ENCODE measurements around the gene MKLN1. TPM values are rescaled to one million over a fixed set of nuclear protein-coding genes. Genes with fewer than 3 reads are reported as not detected.

MKLN1 gene
- total and polyA plus RNA-seq, 12 donors: 9.5 to 48.2 (median 41.1) TPM

DNA sequence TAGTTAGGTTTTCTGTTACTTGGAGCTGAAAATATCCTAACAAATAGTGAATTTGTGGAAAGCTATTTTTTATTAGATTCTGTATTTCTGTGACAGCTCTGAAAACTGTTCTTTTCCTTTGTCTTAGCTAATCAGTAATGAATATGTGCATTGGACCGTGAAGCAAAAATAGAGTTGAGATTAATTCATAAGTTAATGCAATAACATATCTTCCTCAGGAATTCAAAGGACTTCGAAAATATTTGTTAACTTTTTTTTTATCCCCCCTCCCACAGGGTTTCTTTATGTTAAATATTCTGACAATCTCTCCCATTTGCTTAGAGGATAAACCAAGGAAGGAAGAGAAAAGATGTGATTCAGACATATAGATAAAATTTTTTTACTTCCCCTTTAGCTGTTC is 127.3 kb downstream of the MKLN1 start:
- TF ChIP-seq, protein P1, sequence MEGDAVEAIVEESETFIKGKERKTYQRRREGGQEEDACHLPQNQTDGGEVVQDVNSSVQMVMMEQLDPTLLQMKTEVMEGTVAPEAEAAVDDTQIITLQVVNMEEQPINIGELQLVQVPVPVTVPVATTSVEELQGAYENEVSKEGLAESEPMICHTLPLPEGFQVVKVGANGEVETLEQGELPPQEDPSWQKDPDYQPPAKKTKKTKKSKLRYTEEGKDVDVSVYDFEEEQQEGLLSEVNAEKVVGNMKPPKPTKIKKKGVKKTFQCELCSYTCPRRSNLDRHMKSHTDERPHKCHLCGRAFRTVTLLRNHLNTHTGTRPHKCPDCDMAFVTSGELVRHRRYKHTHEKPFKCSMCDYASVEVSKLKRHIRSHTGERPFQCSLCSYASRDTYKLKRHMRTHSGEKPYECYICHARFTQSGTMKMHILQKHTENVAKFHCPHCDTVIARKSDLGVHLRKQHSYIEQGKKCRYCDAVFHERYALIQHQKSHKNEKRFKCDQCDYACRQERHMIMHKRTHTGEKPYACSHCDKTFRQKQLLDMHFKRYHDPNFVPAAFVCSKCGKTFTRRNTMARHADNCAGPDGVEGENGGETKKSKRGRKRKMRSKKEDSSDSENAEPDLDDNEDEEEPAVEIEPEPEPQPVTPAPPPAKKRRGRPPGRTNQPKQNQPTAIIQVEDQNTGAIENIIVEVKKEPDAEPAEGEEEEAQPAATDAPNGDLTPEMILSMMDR (IDR thresholded peaks at IDR 0.05): no peak
- intact Hi-C loops (cut with DNase I): no loop called here
- 76 to 82% methylated on average over 2 of the region's 2 CpGs for WGBS, 2 donors
- Histone ChIP-seq H3K36me3 (peaks cover 0 to 56% (median 0%) of the 10 kb centered on the region in 9 donors), H3K9me3 (no peaks in the 10 kb centered on the region), H3K4me3 (no peak overlapping the region), H3K27me3 (no peaks in the 10 kb centered on the region), H3K27ac (no peak overlapping the region), H3K4me1 (peaks cover 0 to 5% (median 0%) of the 10 kb centered on the region in 9 donors)
- no peak for DNase-seq
- no peak for ATAC-seq

DNA sequence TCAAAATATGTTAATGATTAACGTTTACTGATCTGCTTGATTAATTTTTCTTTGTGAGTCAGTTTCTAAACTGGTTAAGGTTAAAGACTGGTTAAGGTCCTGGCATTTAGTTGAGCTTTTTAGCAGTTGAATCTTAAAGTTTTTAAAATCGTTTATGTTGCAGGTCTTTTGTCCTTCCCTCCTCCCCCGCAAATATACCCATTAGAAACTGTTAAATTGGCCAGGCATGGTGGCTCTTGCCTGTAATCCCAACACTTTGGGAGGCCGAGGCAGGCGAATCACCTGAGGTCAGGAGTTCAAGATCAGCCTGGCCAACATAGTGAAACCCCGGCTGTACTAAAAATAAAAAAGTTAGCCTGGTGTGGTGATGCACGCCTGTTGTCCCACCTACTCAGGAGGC is 127.9 kb downstream of the MKLN1 start:
- intact Hi-C loops (cut with DNase I): no loop called here
- peaks cover 0 to 55% (median 0%) of the 10 kb centered on the region in 9 donors for H3K36me3 ChIP-seq
- peaks cover 0 to 5% (median 0%) of the 10 kb centered on the region in 9 donors for H3K4me1 ChIP-seq
- H3K27ac ChIP-seq: no peak overlapping the region
- TF ChIP-seq, protein P1 (IDR thresholded peaks at IDR 0.05): no peak
- H3K9me3 ChIP-seq: no peaks in the 10 kb centered on the region
- no peak for DNase-seq
- no peaks in the 10 kb centered on the region for H3K27me3 ChIP-seq
- no peak overlapping the region for H3K4me3 ChIP-seq
- 82 to 85% methylated on average over 7 of the region's 7 CpGs for WGBS, 2 donors
- no peak for ATAC-seq

DNA sequence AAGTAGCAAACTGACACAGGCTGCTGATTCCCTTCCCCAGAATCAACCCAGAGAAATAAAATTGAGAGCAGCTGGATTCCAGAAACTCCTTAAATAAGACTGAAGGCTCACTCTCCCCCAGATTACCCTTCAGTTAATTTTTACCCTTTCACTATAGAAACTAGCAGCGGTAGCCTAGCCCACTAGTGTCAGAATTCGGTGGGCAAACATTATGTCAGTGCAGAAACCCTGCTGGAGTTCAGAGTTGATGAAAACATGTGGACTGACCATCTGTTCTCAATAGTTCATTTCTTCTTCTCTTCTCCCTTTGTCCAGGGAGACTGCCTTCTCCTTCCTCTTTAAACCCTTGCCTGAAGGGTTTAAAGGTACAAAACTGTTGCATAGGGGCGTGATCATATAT is 128.7 kb downstream of the MKLN1 start:
- TF ChIP-seq, protein P1 (IDR thresholded peaks at IDR 0.05): no peak
- DNase-seq (no peak), ATAC-seq (no peak)
- H3K27ac ChIP-seq: no peak overlapping the region
- H3K9me3 ChIP-seq: no peaks in the 10 kb centered on the region
- no peak overlapping the region for H3K4me3 ChIP-seq
- H3K4me1 ChIP-seq: peaks cover 0 to 5% (median 0%) of the 10 kb centered on the region in 9 donors
- intact Hi-C loops (cut with DNase I): no loop called here
- 96 to 100% methylated on average over 3 of the region's 3 CpGs for WGBS, 2 donors
- peaks cover 0 to 60% (median 0%) of the 10 kb centered on the region in 9 donors for H3K36me3 ChIP-seq
- no peaks in the 10 kb centered on the region for H3K27me3 ChIP-seq

DNA sequence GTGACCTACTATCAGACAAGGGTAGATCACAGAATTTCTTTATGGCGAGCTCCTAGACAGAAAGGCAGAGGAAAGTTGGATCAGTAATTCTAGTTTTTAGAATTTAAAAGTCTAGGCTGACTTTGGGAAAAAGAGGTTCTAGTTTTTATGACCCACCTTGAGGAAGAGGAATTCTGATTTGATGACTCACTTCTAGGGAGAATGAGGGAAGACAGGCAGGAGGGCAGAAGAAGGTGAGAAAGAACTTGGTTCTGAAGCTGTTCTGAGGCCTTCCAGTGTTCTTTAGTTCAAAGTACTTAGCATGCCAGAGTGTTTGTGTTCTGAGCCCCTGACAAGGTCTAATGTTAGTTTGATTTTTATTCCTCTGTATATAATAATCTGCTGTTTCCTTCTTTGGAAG is 131.6 kb downstream of the MKLN1 start:
- DNase-seq: no peak
- H3K36me3 ChIP-seq: peaks cover 0 to 74% (median 2%) of the 10 kb centered on the region in 9 donors
- peaks cover 0 to 5% (median 0%) of the 10 kb centered on the region in 9 donors for H3K4me1 ChIP-seq
- H3K4me3 ChIP-seq: no peak overlapping the region
- no peak for ATAC-seq
- TF ChIP-seq, protein P1 (IDR thresholded peaks at IDR 0.05): no peak
- no peaks in the 10 kb centered on the region for H3K9me3 ChIP-seq
- no peaks in the 10 kb centered on the region for H3K27me3 ChIP-seq
- intact Hi-C loops (cut with DNase I): no loop called here
- H3K27ac ChIP-seq: no peak overlapping the region
- 100% methylated on average over 1 of the region's 1 CpG for WGBS, 2 donors
